Esophagus muscularis mucosa (tissue), 4 donors: ENCODE results near the gene FOXD1. TPM values are rescaled to one million over a fixed set of nuclear protein-coding genes. Genes with fewer than 3 reads are reported as not detected.

Source experiments
- DNase-seq: peaks from one replicate; pipeline ENCODE4 v3.0.0-alpha.2; 2017; ENCODE audit errors: extremely low spot score
- H3K27ac ChIP-seq, 4 donors: fragments of 200-600 bp; sonication (generic); replicated peaks in 1 of 4; 1 replicate in 3 of 4; 2 replicates in 1 of 4; pipeline ENCODE4 v1.5.1; 2016 to 2019; ENCODE audit warnings: mild to moderate bottlenecking in 1 of 4
- H3K27me3 ChIP-seq, 4 donors: fragments of 200-600 bp; sonication (generic); one replicate each; pipeline versions ENCODE4 v1.5.1 to v1.6.0; 2016 to 2019
- H3K36me3 ChIP-seq, 4 donors: fragments of 200-600 bp; sonication (generic); one replicate each; pipeline ENCODE4 v1.5.1; 2016 to 2019
- H3K4me1 ChIP-seq, 4 donors: fragments of 200-600 bp; sonication (generic); one replicate each; pipeline ENCODE4 v1.5.1; 2016 to 2019
- H3K4me3 ChIP-seq, 4 donors: fragments of 200-600 bp; sonication (generic); 1 replicate in 2 of 4; 2 replicates in 2 of 4; pipeline ENCODE4 v1.5.1; 2016 to 2019; ENCODE audit warnings: mild to moderate bottlenecking in 4 of 4, moderate library complexity in 1 of 4
- H3K9me3 ChIP-seq, 4 donors: fragments of 200-600 bp; sonication (generic); 1 replicate in 3 of 4; 2 replicates in 1 of 4; pipeline ENCODE4 v1.5.1; 2016 to 2019
- EP300 ChIP-seq: sonication (generic); formaldehyde crosslinking; IDR thresholded peaks from one replicate; pipeline ENCODE4 v1.6.1; 2017; ENCODE audit warnings: antibody characterized with exemption
- POLR2A ChIP-seq: fragments of 450-650 bp; IDR thresholded peaks from one replicate; pipeline ENCODE4 v1.6.1; 2017; ENCODE audit warnings: antibody characterized with exemption, moderate library complexity, mild to moderate bottlenecking, low read depth
- POLR2AphosphoS5 ChIP-seq, 2 donors: sonication (generic); formaldehyde crosslinking; IDR thresholded peaks; one replicate each; pipeline ENCODE4 v1.6.1; 2017; ENCODE audit warnings: antibody characterized with exemption in 2 of 2
- WGBS: methylation state at CpG from one replicate; pipeline ENCODE4 v1.1.5; 2018; 5-methylcytosine and 5-hydroxymethylcytosine counted together
- intact Hi-C: fragments of 100-400 bp; cut with DNase I; formaldehyde crosslinking; loops from one replicate; pipeline ENCODE4 v1.15.1; 2023
- total RNA-seq, 4 donors: library from RNA; depleted of rRNA; stranded (reverse); fragments of >200 nt; gene quantifications; one replicate each; pipeline versions ENCODE4 v1.1.0 to v1.2.1, GENCODE V29; 2016
- TF ChIP-seq, protein P1 (sequence below), 3 experiments: fragments of 200-600 bp in 2 of 3; fragments of 450-650 bp in 1 of 3; sonication (generic) in 2 of 3; IDR thresholded peaks; one replicate each; pipeline ENCODE4 v1.5.1; 2017 to 2019; ENCODE audit warnings: antibody characterized with exemption in 3 of 3, mild to moderate bottlenecking in 2 of 3, moderate library complexity in 1 of 3

FOXD1 gene
- total RNA-seq, 4 donors from 2014 or later: 5.0 to 23.4 (median 13.6) TPM

- no peak for DNase-seq
- peak overlapping the region in 3 of 4 donors; percentile 64 to 80 (median 65) for H3K27ac ChIP-seq
- WGBS: 31% methylated on average over 10 of the region's 10 CpGs
Observed at GRCh38 chr5:73417303-73418034, 31.1 kb downstream of the FOXD1 start.

DNA sequence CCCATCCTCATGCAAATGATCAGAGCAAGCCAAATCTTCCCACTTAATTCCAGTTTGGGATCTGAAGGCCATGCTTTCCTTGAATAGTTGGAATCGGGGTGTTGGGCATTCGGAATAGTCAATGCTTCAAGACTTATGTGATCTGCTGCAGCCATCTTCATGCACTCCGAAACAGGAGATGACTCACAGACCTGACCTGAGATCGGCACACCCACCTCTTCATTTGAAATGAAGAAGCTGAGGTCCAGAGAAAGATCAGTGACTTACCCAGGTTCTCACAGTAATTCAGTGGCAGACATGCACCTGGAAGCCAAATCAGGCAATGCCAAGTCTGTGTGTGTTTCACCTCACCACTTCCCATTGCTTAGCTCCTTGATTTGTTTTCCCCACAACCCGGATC lies 33.0 kb downstream of the FOXD1 start:
- DNase-seq: no peak
- intact Hi-C loops: no loop called here
- TF ChIP-seq, protein P1, sequence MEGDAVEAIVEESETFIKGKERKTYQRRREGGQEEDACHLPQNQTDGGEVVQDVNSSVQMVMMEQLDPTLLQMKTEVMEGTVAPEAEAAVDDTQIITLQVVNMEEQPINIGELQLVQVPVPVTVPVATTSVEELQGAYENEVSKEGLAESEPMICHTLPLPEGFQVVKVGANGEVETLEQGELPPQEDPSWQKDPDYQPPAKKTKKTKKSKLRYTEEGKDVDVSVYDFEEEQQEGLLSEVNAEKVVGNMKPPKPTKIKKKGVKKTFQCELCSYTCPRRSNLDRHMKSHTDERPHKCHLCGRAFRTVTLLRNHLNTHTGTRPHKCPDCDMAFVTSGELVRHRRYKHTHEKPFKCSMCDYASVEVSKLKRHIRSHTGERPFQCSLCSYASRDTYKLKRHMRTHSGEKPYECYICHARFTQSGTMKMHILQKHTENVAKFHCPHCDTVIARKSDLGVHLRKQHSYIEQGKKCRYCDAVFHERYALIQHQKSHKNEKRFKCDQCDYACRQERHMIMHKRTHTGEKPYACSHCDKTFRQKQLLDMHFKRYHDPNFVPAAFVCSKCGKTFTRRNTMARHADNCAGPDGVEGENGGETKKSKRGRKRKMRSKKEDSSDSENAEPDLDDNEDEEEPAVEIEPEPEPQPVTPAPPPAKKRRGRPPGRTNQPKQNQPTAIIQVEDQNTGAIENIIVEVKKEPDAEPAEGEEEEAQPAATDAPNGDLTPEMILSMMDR (IDR thresholded peaks at IDR 0.05): no peak
- TF ChIP-seq EP300 (no peak), POLR2A (no peak), POLR2AphosphoS5 (IDR thresholded peaks at IDR 0.05) (no peak)
- Histone ChIP-seq H3K27ac (no peak overlapping the region), H3K9me3 (no peaks in the 10 kb centered on the region), H3K27me3 (peaks cover 0 to 27% (median 2%) of the 10 kb centered on the region in 4 donors), H3K4me3 (no peak overlapping the region), H3K4me1 (peaks cover 13 to 40% (median 34%) of the 10 kb centered on the region in 4 donors), H3K36me3 (no peaks in the 10 kb centered on the region)
- WGBS: 68% methylated on average over 4 of the region's 5 CpGs

More at GRCh38 chr5:73417303-73418034, 31.1 kb downstream of the FOXD1 start:
- no peaks in the 10 kb centered on the region for H3K36me3 ChIP-seq
- peaks cover 0 to 43% (median 2%) of the 10 kb centered on the region in 4 donors for H3K27me3 ChIP-seq
- H3K9me3 ChIP-seq: no peaks in the 10 kb centered on the region
- TF ChIP-seq EP300 (no peak), POLR2A (no peak), POLR2AphosphoS5 (IDR thresholded peaks at IDR 0.05) (no peak)
- TF ChIP-seq, protein P1 (IDR thresholded peaks at IDR 0.05): no peak
- H3K4me1 ChIP-seq: peaks cover 13 to 43% (median 34%) of the 10 kb centered on the region in 4 donors
- intact Hi-C loops: no loop called here
- H3K4me3 ChIP-seq: no peak overlapping the region

DNA sequence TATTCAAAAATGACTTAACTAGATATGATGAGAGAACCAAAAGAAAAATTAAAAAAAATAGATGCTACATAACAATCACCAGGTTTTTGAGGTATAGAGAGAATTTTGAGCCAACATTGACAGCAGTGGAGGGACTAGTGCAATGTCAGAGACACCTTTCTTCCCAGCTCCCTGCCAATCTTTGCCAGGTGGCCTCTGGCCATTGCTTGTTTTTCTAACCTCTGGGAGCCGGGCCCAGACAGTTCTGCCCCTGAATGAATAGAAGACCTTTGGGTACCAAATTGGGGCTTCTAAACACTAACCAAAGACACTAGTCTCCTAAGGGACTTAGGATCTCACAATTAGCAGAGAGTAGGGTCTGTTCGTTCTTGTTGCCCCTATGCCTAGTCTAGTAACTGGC lies 33.4 kb downstream of the FOXD1 start:
- 77% methylated on average over 2 of the region's 2 CpGs for WGBS
- peaks cover 13 to 36% (median 30%) of the 10 kb centered on the region in 4 donors for H3K4me1 ChIP-seq
- H3K27me3 ChIP-seq: peaks cover 0 to 27% (median 2%) of the 10 kb centered on the region in 4 donors
- intact Hi-C loops: no loop called here
- TF ChIP-seq, protein P1 (IDR thresholded peaks at IDR 0.05): no peak
- TF ChIP-seq EP300: no peak
- no peak for TF ChIP-seq POLR2AphosphoS5 (IDR thresholded peaks at IDR 0.05)
- TF ChIP-seq POLR2A: no peak
- H3K27ac ChIP-seq: no peak overlapping the region
- no peak overlapping the region for H3K4me3 ChIP-seq
- DNase-seq: no peak
- H3K9me3 ChIP-seq: no peaks in the 10 kb centered on the region
- no peaks in the 10 kb centered on the region for H3K36me3 ChIP-seq

- Histone ChIP-seq H3K27ac (no peak overlapping the region), H3K4me3 (no peak overlapping the region), H3K27me3 (peaks cover 0 to 6% (median 0%) of the 10 kb centered on the region in 4 donors), H3K4me1 (peaks cover 3 to 10% (median 9%) of the 10 kb centered on the region in 4 donors), H3K36me3 (no peaks in the 10 kb centered on the region), H3K9me3 (no peaks in the 10 kb centered on the region)
- WGBS: 79% methylated on average over 1 of the region's 1 CpG
- intact Hi-C loops: no loop called here
- DNase-seq: no peak
- no peak for TF ChIP-seq POLR2A
- TF ChIP-seq, protein P1 (IDR thresholded peaks at IDR 0.05): no peak
- TF ChIP-seq EP300: no peak
- TF ChIP-seq POLR2AphosphoS5 (IDR thresholded peaks at IDR 0.05): no peak
Observed at GRCh38 chr5:73412597-73412988, 36.0 kb downstream of the FOXD1 start.
